Vagina (tissue), 2 donors: ENCODE data around the gene RTN3. TPM values are rescaled to one million over a fixed set of nuclear protein-coding genes. Genes with fewer than 3 reads are reported as not detected.

Source experiments
- DNase-seq, 2 donors: peaks; one replicate each; pipeline ENCODE4 v3.0.0-alpha.2; 2017; ENCODE audit errors: extremely low spot score in 2 of 2
- H3K27ac ChIP-seq: fragments of 200-600 bp; sonication (generic); one replicate; pipeline ENCODE4 v1.5.1; 2019
- H3K27me3 ChIP-seq: fragments of 200-600 bp; sonication (generic); one replicate; pipeline ENCODE4 v1.5.1; 2019
- H3K36me3 ChIP-seq, 2 donors: fragments of 200-600 bp; sonication (generic); one replicate each; pipeline ENCODE4 v1.5.1; 2017 to 2019
- H3K4me1 ChIP-seq: fragments of 200-600 bp; sonication (generic); one replicate; pipeline ENCODE4 v1.5.1; 2019
- H3K4me3 ChIP-seq, 2 donors: fragments of 200-600 bp; sonication (generic); 1 replicate in 1 of 2; 2 replicates in 1 of 2; pipeline ENCODE4 v1.5.1; 2016 to 2019
- H3K9me3 ChIP-seq: fragments of 200-600 bp; sonication (generic); one replicate; pipeline ENCODE4 v1.5.1; 2019
- CTCF ChIP-seq, 3 experiments: fragments of 450-650 bp in 2 of 3; fragments of 200-600 bp in 1 of 3; sonication (generic) in 1 of 3; IDR thresholded peaks; one replicate each; pipeline ENCODE4 v1.5.1; 2017 to 2019; ENCODE audit warnings: antibody characterized with exemption in 3 of 3, mild to moderate bottlenecking in 2 of 3, moderate library complexity in 2 of 3
- POLR2A ChIP-seq, 2 donors: fragments of 450-650 bp; IDR thresholded peaks; one replicate each; pipeline ENCODE4 v1.6.1; 2017; ENCODE audit warnings: antibody characterized with exemption in 2 of 2, mild to moderate bottlenecking in 2 of 2, moderate library complexity in 2 of 2
- POLR2AphosphoS5 ChIP-seq, 2 donors: sonication (generic); formaldehyde crosslinking; IDR thresholded peaks; one replicate each; pipeline ENCODE4 v1.9.0; 2017; ENCODE audit warnings: antibody characterized with exemption in 2 of 2, mild to moderate bottlenecking in 2 of 2, low read depth in 1 of 2; ENCODE audit not compliant: insufficient read depth in 1 of 2
- intact Hi-C: fragments of 100-400 bp; cut with DNase I; formaldehyde crosslinking; loops from one replicate; pipeline ENCODE4 v1.15.1; 2023
- total RNA-seq: library from RNA; depleted of rRNA; stranded (reverse); fragments of >200 nt; gene quantifications from one replicate; pipeline ENCODE4 v1.2.3, GENCODE V29; 2016

RTN3 gene
- total RNA-seq, 1 donor from 2014 or later = 75.1 TPM

GRCh38 chr11:63765688-63766241 lies 84.5 kb downstream of the RTN3 start:
- no peaks in the 10 kb centered on the region for H3K36me3 ChIP-seq
- TF ChIP-seq POLR2A (IDR thresholded peaks at IDR 0.05) (no peak), POLR2AphosphoS5 (IDR thresholded peaks at IDR 0.05; ENCODE audit: insufficient read depth in 1 of 2, low read depth in 1 of 2) (no peak), CTCF (IDR thresholded peaks at IDR 0.05) (no peak)
- no peak overlapping the region for H3K4me3 ChIP-seq
- no peaks in the 10 kb centered on the region for H3K27me3 ChIP-seq
- peaks cover 54% of the 10 kb centered on the region for H3K4me1 ChIP-seq
- H3K27ac ChIP-seq = peak overlapping the region; percentile 93
- DNase-seq = no peak
- intact Hi-C loops = loop anchor here (10.0 kb wide), 1 partner anchor 179 kb away; no protein-coding TSS in a partner anchor
- H3K9me3 ChIP-seq = no peaks in the 10 kb centered on the region

- DNase-seq = no peak
- H3K27ac ChIP-seq = peak overlapping the region; percentile 93
- TF ChIP-seq POLR2A (IDR thresholded peaks at IDR 0.05) (no peak), CTCF (IDR thresholded peaks at IDR 0.05) (no peak), POLR2AphosphoS5 (IDR thresholded peaks at IDR 0.05; ENCODE audit: insufficient read depth in 1 of 2, low read depth in 1 of 2) (no peak)
- H3K9me3 ChIP-seq = no peaks in the 10 kb centered on the region
- H3K4me3 ChIP-seq = peak overlapping the region; percentile 62 to 98
- H3K4me1 ChIP-seq = peaks cover 53% of the 10 kb centered on the region
- H3K36me3 ChIP-seq = no peaks in the 10 kb centered on the region
- H3K27me3 ChIP-seq = no peaks in the 10 kb centered on the region
- intact Hi-C loops = loop anchor here (10.0 kb wide), 1 partner anchor 178 kb away; no protein-coding TSS in a partner anchor
Observed at GRCh38 chr11:63766531-63767235, 85.4 kb downstream of the RTN3 start.

- Histone ChIP-seq H3K27me3 (no peaks in the 10 kb centered on the region), H3K27ac (peak overlapping the region; percentile 93), H3K4me3 (peak overlapping the region; percentile 62 to 98), H3K4me1 (peaks cover 48% of the 10 kb centered on the region), H3K36me3 (no peaks in the 10 kb centered on the region), H3K9me3 (no peaks in the 10 kb centered on the region)
- intact Hi-C loops = loop anchor here (10.0 kb wide), 1 partner anchor 178 kb away; no protein-coding TSS in a partner anchor
- DNase-seq = no peak
- TF ChIP-seq POLR2A (IDR thresholded peaks at IDR 0.05) = no peak
- no peak for TF ChIP-seq POLR2AphosphoS5 (IDR thresholded peaks at IDR 0.05; ENCODE audit: insufficient read depth in 1 of 2, low read depth in 1 of 2)
Observed at GRCh38 chr11:63767267-63767564, 85.9 kb downstream of the RTN3 start.

GRCh38 chr11:63767565-63768236 lies 86.4 kb downstream of the RTN3 start:
- Histone ChIP-seq H3K9me3 (no peaks in the 10 kb centered on the region), H3K4me3 (peak overlapping the region; percentile 62 to 98), H3K27ac (peak overlapping the region; percentile 93), H3K36me3 (no peaks in the 10 kb centered on the region), H3K4me1 (peaks cover 43% of the 10 kb centered on the region), H3K27me3 (no peaks in the 10 kb centered on the region)
- peak in 1 of 2 donors; percentile 89 for DNase-seq
- intact Hi-C loops = loop anchor here (10.0 kb wide), 1 partner anchor 177 kb away; no protein-coding TSS in a partner anchor
- TF ChIP-seq CTCF (IDR thresholded peaks at IDR 0.05) = no peak
- peak; percentile 33 to 77 for TF ChIP-seq POLR2AphosphoS5 (IDR thresholded peaks at IDR 0.05; ENCODE audit: insufficient read depth in 1 of 2, low read depth in 1 of 2)
- TF ChIP-seq POLR2A (IDR thresholded peaks at IDR 0.05) = peak in 1 of 2 donors; percentile 36

- intact Hi-C loops = loop anchor here (10.0 kb wide), 1 partner anchor 176 kb away; no protein-coding TSS in a partner anchor
- Histone ChIP-seq H3K4me1 (peaks cover 41% of the 10 kb centered on the region), H3K9me3 (no peaks in the 10 kb centered on the region), H3K27me3 (no peaks in the 10 kb centered on the region), H3K36me3 (no peaks in the 10 kb centered on the region), H3K4me3 (peak within 1 kb of the TSS; percentile 62 to 98), H3K27ac (peak within 1 kb of the TSS; percentile 93)
- no peak for DNase-seq
- TF ChIP-seq CTCF (IDR thresholded peaks at IDR 0.05) = peak in 1 of 3 experiments; percentile 62
- TF ChIP-seq POLR2A (IDR thresholded peaks at IDR 0.05) = no peak
Observed at GRCh38 chr11:63768237-63769041, 87.1 kb downstream of the RTN3 start, which contains the start of gene ZFTA. ZFTA (minus strand) TSS chr11:63768775; CDS start chr11:63768622, 153 bp downstream.
